GM10266 (cell line): Measurements from ENCODE around the gene CCDC184.

ENCODE experiments used
- DNase-seq: peaks from one replicate; pipeline ENCODE4 v3.0.0; 2012; ENCODE audit errors: extremely low spot score
- TF ChIP-seq, protein P1 (sequence below): IDR thresholded peaks from 2 replicates; pipeline ENCODE4 v1.5.1; 2012; ENCODE audit warnings: mild to moderate bottlenecking, low read depth; ENCODE audit not compliant: control insufficient read depth, insufficient read depth; ENCODE audit errors: missing control alignments

Gene CCDC184

GRCh38 chr12:48156652-48157017, 26.8 kb upstream of the CCDC184 start:
- TF ChIP-seq, protein P1, sequence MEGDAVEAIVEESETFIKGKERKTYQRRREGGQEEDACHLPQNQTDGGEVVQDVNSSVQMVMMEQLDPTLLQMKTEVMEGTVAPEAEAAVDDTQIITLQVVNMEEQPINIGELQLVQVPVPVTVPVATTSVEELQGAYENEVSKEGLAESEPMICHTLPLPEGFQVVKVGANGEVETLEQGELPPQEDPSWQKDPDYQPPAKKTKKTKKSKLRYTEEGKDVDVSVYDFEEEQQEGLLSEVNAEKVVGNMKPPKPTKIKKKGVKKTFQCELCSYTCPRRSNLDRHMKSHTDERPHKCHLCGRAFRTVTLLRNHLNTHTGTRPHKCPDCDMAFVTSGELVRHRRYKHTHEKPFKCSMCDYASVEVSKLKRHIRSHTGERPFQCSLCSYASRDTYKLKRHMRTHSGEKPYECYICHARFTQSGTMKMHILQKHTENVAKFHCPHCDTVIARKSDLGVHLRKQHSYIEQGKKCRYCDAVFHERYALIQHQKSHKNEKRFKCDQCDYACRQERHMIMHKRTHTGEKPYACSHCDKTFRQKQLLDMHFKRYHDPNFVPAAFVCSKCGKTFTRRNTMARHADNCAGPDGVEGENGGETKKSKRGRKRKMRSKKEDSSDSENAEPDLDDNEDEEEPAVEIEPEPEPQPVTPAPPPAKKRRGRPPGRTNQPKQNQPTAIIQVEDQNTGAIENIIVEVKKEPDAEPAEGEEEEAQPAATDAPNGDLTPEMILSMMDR: no peak
- DNase-seq: no peak

- TF ChIP-seq, protein P1: peak; percentile 51
- DNase-seq: peak; percentile 95
Observed at GRCh38 chr12:48157018-48157888, 26.2 kb upstream of the CCDC184 start, which contains the start of gene ASB8. Gene ASB8 (minus strand): TSS chr12:48157515. CDS start chr12:48153496, 4,019 bp downstream.

GRCh38 chr12:48157889-48158370, 25.5 kb upstream of the CCDC184 start:
- no peak for DNase-seq
- TF ChIP-seq, protein P1: no peak

GRCh38 chr12:48160046-48160445, 23.4 kb upstream of the CCDC184 start:
- TF ChIP-seq, protein P1: no peak
- no peak for DNase-seq

DNA sequence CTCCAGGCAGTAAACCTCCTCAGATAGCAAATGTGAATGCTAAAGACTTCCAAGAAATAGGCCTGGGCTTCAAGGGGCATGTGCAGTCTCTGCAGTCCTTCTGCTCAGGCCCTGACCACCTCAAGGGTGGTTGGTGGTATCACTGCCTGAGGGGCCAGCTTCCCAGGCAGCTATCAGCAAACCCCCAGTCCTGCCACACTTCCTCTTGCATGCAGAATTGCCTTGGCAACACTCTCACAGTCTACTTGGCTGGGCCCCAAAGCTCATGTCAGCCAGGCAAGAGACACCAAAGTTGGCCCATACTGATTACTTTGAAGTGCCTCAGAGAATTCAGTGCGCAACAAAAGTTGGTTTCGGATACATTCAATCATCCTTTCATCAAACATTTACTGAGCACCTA, 22.6 kb upstream of the CCDC184 start:
- DNase-seq: no peak
- TF ChIP-seq, protein P1: no peak

- TF ChIP-seq, protein P1: no peak
- no peak for DNase-seq
Observed at GRCh38 chr12:48163150-48163747, 20.2 kb upstream of the CCDC184 start.

GRCh38 chr12:48164451-48164850, 19.0 kb upstream of the CCDC184 start:
- TF ChIP-seq, protein P1: no peak
- DNase-seq: no peak
